T-helper 2 cell (primary cell): ENCODE data around the gene ATL1.

Experiments used
- DNase-seq, 5 experiments: peaks; one replicate each; pipeline versions ENCODE4 v3.0.0 to v3.0.0-alpha.2; 2012 to 2022
- total RNA-seq, 2 donors: gene quantifications; one replicate each; lab custom pipeline; 2026; lab: John Stamatoyannopoulos, UW

The ATL1 gene
- total RNA-seq = 0.31 to 1.5 reads per million in 2 donors

DNA sequence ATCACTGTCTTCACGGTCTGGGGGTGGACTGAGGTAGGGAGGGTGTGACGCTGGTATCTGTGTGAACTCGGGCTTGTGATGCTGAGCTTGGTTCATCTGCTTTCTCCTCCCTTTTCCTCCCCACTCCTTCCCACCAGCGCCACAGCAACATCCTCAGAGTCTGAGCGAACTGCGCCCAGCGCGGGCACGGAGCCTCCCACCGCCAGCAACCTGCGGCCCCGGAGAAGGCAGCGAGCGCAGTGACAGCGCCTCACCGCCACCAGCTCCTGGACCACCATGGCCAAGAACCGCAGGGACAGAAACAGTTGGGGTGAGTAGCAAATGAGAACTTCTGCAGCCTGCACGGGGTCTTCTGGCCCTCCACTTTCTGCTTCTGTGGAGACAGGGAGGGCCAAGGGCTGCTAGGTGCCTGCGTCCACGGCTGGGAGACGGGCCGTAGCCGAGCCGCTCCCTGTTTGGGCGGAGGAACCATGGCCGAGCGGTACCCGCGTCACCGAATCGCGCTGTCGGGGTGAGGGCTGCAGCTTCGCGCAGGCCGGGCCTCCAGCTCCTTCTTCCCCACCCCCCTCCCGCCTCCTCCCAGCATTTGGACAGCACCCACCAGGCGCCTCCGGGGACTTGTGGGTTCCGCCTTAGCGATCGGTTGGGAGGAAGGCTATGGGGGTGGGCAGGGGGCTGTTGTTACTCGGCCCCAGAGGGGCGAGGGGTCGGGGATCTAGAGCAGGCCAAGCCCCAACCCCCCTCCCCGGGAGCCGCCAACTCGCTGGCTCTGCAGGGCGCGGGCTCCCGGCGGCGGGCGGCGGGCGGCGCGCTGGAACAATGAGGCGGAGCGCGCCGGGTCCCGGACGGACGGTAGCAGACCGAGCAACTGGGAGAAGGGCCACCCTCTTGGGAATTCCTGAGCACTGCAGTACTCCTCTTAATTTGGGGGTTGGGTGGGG, at the start of gene ATL1:
TSS of gene ATL1 (plus strand) at position 156 of the 941 bp plus-strand sequence. CDS start at position 277, 121 bp downstream.
- peak in 4 of 5 experiments; percentile 5 to 68 (median 12) for DNase-seq

- DNase-seq = no peak
These were observed 49.8 kb upstream of the ATL1 start for GRCh38 chr14:50510157-50510556.

DNA sequence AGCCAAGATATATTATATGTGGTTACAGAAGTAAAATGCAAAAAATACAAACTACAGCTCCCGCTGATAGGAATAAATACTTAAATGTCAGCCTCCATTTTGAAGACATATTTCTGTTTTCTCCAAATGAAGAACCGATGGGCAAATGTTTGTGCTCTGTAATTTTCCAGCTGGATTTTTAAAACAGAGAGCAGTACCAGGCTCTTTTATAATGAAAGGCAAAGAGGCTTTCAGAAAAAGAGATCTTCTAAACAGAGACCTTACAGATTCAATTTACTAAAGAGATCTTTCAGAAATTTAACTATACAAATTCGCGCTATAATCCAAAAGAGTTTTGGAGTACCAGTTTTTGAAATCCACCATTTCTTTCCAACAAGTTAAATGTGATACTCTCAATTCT, 47.5 kb upstream of the ATL1 start:
- no peak for DNase-seq

- no peak for DNase-seq
These were observed 43.9 kb upstream of the ATL1 start for GRCh38 chr14:50516091-50516490.

DNA sequence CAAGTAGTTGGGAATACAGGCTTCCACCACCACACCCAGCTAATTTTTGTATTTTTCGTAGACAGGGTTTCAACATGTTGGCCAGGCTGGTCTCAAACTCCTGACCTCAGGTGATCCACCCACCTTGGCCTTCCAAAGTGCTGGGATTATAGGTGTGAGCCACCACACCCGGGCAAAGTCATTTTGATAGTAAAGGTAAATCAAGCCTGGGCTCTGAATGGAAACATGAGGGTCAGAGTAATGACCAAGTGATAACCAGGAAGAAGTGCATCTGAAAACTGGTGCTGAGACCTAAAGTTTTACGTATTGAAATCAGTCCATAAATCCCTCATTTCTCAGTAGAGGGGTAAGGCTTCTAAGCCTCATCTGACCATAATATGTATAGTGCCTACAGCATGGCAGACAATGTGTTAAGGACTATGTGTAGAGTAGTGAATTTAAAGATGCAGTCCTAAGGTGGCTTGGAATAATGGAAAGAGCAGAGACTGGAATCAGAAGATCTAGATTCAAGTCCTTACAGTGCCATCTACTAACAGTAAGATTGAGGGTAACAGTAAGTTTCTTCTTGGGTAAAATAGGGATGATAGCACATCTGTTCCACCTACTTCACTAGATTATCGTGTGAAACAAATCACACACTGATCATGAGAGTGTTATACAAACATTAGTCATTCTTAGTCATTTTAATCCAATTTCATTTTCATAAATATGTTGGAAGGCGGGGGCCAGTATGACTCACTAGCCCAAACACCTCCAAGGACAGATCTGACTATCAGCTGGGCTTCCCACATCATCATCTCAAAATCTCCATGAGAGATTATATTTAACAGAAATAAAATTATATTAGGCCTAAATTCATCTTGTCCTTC, 38.8 kb upstream of the ATL1 start:
- DNase-seq = peak in 2 of 5 experiments; percentile 52 to 92

- peak in 1 of 5 experiments; percentile 90 for DNase-seq
These were observed 38.0 kb upstream of the ATL1 start for GRCh38 chr14:50521912-50522341.

DNA sequence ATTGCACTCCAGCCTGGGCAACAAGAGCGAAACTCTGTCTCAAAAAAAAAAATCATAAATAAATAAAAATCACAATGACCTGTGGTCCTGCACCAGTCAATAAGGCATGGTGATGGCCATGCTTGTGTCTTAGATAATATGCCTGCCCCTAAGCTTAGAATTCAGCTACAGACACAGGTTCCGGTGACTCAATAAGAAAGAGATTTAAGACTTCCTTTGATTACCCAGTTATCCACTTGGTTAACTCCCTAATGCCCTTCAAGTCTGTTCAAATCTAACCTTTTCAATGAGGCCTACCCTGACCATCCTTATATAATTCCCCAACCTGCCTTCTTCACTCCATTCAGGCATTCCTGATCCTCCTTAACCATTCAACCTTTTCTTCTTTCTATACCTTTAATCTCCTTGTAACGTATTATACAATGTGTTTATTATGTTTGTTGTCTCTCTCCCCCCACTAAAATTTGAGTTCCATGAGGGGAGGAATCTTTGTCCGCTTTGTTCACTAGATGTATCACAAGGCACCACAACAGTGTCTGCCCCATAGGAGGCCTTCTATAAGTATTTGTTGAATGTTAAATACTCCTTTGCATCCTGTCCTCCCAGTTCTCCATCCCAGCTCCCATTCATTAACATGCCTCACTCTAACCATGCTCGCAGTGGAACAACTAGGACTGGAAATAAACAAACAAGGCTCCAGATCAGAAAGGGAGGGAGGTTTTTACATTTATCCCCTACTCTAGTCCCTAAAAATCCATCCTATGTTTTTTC, 36.5 kb upstream of the ATL1 start:
- DNase-seq = no peak

GRCh38 chr14:50524060-50524459, 35.9 kb upstream of the ATL1 start:
- no peak for DNase-seq

DNA sequence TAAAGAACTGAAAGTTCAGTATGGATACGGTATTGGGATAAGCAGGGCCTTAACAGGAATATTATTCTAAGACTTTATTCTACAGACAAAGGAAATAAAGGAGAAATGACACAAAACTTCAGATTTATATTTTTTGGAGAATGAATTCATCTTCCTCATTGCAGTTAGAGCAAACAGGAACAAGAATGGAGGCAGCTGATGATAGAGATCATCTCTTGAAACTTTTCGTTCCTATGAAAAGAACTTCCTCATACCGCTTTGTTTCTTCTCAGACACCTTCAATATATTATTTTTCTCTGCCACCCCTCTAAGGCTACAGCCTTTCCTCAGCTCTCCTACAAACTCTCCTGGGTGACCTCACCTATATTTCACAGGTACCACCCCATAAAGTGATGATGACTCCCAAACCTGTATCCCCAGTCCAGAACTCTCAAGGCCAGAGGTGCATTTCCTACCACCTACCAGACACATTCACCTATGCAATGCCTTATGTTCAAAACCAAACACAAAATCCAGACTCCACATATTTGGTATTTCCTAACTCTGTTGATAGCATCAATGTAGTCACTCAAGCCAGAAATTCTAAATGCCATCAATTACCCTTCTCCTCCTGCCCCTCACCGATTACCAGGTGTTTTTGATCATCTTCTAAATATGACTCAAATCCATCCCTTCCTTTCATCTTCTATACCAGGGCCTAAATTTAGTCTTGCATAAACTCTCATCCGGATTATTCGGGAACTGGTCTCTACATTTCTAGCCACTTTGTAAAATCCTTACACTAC, 35.0 kb upstream of the ATL1 start:
- DNase-seq = no peak

DNA sequence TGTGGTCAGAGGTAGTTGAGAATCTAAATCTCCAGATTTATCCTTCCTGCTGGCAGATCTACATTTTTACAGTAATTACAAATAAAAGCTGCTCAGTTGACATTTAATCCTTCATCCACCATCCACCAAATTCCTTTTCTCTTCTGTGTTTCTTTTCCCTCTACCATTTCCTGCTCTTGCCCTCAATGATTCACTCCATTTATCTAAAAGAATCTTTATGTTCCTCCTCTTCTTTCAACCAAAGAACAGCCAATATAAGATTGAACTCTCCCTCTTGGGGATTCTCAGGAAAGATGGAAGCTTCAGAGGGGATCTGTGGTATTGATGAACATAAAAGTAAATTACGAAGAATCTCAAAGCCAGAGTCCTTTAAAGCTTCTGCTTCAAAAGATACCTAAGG, 31.9 kb upstream of the ATL1 start:
- DNase-seq = no peak

DNA sequence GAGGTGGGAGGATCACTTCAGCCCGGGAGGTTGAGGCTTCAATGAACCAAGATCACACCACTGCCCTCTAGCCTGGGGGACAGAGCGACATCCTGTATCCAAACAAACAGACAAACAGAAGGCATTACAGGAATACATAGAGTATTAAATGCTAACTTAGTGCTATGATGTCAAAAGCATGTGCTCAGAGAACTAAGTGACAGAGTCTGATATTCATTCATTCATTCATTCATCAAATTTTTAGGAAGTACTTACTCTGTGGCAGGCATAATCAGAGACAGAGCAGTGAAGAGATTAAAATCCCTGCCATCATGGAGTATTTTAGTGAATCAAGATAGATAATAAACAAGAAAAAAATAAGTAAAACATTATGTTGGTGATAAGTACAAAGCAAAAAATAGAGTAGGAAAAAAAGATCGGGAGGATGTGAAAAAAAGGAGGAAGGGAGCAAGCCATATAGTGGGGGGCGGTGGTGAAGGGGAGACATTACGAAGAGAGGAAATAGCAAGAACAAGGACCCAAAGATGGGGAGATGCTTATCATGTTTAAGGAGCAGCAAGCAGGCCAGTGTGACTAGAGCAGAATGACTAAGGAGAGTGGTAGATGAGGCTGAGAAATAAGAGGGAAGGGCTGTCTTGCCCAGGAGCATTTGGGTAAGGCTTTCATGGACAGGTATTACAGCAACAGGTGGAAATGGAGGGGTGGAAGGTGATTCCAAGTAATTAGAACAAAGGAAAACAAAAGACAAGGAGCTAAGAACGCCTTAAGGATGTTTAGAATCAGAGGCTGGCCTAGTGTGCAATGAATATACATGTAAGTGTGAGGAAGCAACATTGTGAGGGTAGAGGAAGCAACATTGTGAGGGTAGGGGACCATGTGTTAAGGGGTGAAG, 30.4 kb upstream of the ATL1 start:
- no peak for DNase-seq

- DNase-seq = no peak
These were observed 29.6 kb upstream of the ATL1 start for GRCh38 chr14:50530358-50530757.

DNA sequence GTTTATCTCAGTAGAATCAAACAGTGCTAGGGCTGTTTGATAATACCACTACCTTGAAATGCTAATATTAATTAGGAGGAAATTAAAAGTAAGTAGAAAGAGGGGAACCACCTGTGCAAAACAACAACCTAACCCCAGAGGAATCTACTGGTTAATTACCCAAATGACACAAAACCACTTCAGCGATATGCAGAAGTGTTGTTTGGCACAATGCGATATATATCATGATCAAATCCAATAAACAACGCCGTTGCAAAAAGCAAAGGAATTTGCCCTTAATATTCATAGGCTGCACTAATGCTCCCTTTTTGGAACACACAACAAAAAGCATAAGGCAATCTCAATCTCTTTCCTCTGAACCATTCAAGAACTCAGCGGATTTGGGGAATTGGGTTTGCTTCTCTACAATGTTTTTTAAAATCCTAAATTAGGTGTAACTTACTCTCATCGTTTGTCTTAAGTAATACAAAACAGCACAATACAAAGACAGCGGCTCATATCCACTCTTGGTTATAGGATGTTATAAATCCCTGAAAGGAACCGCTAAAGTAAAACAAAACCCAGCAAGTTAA, 29.1 kb upstream of the ATL1 start:
- DNase-seq = no peak

- DNase-seq = peak in 4 of 5 experiments; percentile 6 to 52 (median 12)
These were observed 28.1 kb upstream of the ATL1 start for GRCh38 chr14:50531595-50532501.

GRCh38 chr14:50532502-50533240, 27.3 kb upstream of the ATL1 start, which contains the start of gene MAP4K5:
Gene MAP4K5, minus strand, starts transcription at chr14:50532569. Its CDS starts 520 bp downstream, at chr14:50532049.
- DNase-seq = peak; percentile 71 to 95 (median 83)

- no peak for DNase-seq
These were observed 26.7 kb upstream of the ATL1 start for GRCh38 chr14:50533241-50533705.

- no peak for DNase-seq
These were observed 26.1 kb upstream of the ATL1 start for GRCh38 chr14:50533806-50534205.

DNA sequence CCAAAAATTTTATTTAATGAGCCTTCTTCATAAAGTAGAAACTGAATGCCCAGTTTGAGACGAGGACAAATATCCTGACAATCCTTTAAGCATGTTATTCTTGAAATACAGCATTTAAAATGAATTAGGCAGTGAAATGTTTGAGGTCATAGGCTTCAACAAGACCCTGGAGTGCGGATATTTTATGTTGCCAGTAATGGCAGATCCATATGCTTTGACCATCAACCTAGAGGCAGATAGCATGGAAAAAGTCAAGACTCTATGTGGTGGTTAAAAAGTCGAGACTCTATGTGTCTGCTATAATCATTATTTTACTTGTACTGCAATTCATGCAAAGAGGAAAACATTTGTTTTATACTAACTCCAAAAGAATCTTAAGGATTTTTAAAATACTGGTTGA, 25.5 kb upstream of the ATL1 start:
- no peak for DNase-seq
